HEK293T (cell line): Measurements from ENCODE around the gene MCRS1.

Experiments used
- CTCF ChIA-PET: fragments of 350-600 bp; formaldehyde crosslinking; extraction: SDS; loops from one replicate; lab custom pipeline; 2021; ENCODE audit warnings: antibody characterized with exemption, inconsistent platforms; lab: Yijun Ruan, JAX
- POLR2A ChIA-PET: fragments of 350-600 bp; formaldehyde crosslinking; extraction: SDS; loops from one replicate; lab custom pipeline; 2020; ENCODE audit warnings: antibody characterized with exemption, inconsistent platforms; lab: Yijun Ruan, JAX
- DNase-seq: peaks from one replicate; pipeline ENCODE4 v3.0.0; 2012; ENCODE audit warnings: mixed read lengths; ENCODE audit errors: extremely low spot score
- ARNT ChIP-seq: fragments of 450-650 bp; IDR thresholded peaks from 2 replicates; pipeline ENCODE4 v1.6.1; 2017; ENCODE audit warnings: mild to moderate bottlenecking
- BHLHE40 ChIP-seq: fragments of 450-650 bp; IDR thresholded peaks from 2 replicates; pipeline ENCODE4 v1.6.1; 2016; ENCODE audit warnings: mild to moderate bottlenecking, moderate library complexity, borderline replicate concordance
- CTBP1 ChIP-seq: fragments of 450-650 bp; IDR thresholded peaks from 2 replicates; pipeline ENCODE4 v1.6.1; 2016; ENCODE audit warnings: borderline replicate concordance
- ELF4 ChIP-seq: fragments of 450-650 bp; IDR thresholded peaks from 2 replicates; pipeline ENCODE4 v1.6.1; 2017; ENCODE audit warnings: antibody characterized with exemption
- FOXA1 ChIP-seq: fragments of 450-650 bp; IDR thresholded peaks from 2 replicates; pipeline ENCODE4 v1.6.1; 2016; ENCODE audit warnings: mild to moderate bottlenecking
- FOXK2 ChIP-seq: fragments of 450-650 bp; IDR thresholded peaks from 2 replicates; pipeline ENCODE4 v1.6.1; 2016; ENCODE audit warnings: mild to moderate bottlenecking
- FOXM1 ChIP-seq: fragments of 450-650 bp; IDR thresholded peaks from 2 replicates; pipeline ENCODE4 v1.6.1; 2017; ENCODE audit warnings: mild to moderate bottlenecking, borderline replicate concordance
- HDGF ChIP-seq: fragments of 450-650 bp; IDR thresholded peaks from 2 replicates; pipeline ENCODE4 v1.6.1; 2017; ENCODE audit warnings: antibody characterized with exemption, borderline replicate concordance
- L3MBTL2 ChIP-seq: fragments of 450-650 bp; conservative IDR thresholded peaks from 2 replicates; pipeline ENCODE4 v1.6.1; 2016; ENCODE audit warnings: mild to moderate bottlenecking
- LEF1 ChIP-seq: fragments of 450-650 bp; IDR thresholded peaks from 2 replicates; pipeline ENCODE4 v1.6.1; 2017; ENCODE audit warnings: mild to moderate bottlenecking, borderline replicate concordance
- NFRKB ChIP-seq: fragments of 450-650 bp; IDR thresholded peaks from 2 replicates; pipeline ENCODE4 v1.6.1; 2016; ENCODE audit warnings: mild to moderate bottlenecking, moderate library complexity
- SP1 ChIP-seq: fragments of 450-650 bp; IDR thresholded peaks from 2 replicates; pipeline ENCODE4 v1.6.1; 2017
- SUZ12 ChIP-seq: fragments of 450-650 bp; IDR thresholded peaks from 2 replicates; pipeline ENCODE4 v1.6.1; 2016; ENCODE audit warnings: mild to moderate bottlenecking
- TARDBP ChIP-seq: fragments of 450-650 bp; IDR thresholded peaks from 2 replicates; pipeline ENCODE4 v1.6.1; 2016
- ZNF384 ChIP-seq: fragments of 450-650 bp; IDR thresholded peaks from 2 replicates; pipeline ENCODE4 v1.6.1; 2016
- TF ChIP-seq, protein P1 (sequence below): fragments of 450-650 bp; IDR thresholded peaks from 2 replicates; pipeline ENCODE4 v1.6.1; 2016

Gene MCRS1

DNA sequence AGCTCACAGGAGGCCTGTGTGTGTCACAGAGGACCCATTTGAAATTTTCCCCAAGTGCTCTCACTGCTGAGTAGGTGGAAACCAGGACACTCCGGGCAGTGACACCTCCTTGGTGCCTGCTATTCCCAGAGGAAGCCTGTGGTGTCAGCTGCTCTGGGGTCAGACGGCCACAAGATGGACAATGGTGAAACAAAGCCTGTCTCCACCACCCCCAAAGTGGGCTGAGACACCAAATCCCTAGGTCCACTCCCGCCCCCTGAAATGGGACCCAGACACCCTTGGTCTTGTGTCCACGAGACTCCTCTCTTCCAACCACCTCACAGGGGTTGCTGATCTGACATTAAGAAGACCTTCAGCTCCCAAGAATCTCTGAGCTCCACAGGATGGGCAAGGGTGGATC, 22.1 kb downstream of the MCRS1 start:
- CTCF ChIA-PET = no interaction called here
- TF ChIP-seq CTBP1 (no peak), L3MBTL2 (no peak), FOXA1 (no peak), NFRKB (no peak), HDGF (no peak), SP1 (no peak), SUZ12 (no peak), BHLHE40 (no peak), ZNF384 (no peak), LEF1 (no peak), FOXK2 (no peak), TARDBP (no peak), ELF4 (no peak), ARNT (no peak)
- TF ChIP-seq, protein P1, sequence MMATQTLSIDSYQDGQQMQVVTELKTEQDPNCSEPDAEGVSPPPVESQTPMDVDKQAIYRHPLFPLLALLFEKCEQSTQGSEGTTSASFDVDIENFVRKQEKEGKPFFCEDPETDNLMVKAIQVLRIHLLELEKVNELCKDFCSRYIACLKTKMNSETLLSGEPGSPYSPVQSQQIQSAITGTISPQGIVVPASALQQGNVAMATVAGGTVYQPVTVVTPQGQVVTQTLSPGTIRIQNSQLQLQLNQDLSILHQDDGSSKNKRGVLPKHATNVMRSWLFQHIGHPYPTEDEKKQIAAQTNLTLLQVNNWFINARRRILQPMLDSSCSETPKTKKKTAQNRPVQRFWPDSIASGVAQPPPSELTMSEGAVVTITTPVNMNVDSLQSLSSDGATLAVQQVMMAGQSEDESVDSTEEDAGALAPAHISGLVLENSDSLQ = no peak
- POLR2A ChIA-PET = no interaction called here
- DNase-seq = no peak

DNA sequence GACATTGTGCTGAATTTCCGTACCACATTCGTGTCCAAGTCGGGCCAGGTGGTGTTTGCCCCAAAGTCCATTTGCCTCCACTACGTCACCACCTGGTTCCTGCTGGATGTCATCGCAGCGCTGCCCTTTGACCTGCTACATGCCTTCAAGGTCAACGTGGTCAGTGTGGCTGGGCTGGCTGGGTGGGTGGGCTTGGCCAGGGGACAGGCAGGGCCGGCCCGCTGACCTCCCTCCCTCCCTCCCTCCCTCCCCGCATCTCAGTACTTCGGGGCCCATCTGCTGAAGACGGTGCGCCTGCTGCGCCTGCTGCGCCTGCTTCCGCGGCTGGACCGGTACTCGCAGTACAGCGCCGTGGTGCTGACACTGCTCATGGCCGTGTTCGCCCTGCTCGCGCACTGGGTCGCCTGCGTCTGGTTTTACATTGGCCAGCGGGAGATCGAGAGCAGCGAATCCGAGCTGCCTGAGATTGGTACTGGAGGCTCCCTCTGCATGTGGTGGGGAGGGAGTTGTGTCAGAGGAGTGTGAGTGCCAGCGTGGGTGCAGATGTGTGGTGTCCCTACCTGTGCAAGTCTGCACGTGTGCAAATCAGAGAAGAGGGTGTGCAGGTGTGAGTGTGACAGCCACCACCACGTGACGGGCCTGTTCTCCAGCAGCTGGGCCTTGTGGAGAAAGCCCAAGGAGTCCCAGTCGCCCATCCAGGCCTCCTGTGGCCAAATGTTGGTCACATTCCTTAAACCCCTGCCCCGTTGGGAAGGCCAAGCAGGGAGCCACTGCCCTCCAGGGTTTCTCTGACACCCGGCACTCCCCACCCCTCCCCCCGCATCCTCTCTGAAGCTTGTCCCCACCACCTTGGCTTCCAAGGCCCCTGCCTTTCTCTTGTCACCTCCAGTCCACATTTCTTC, 23.8 kb downstream of the MCRS1 start:
- ChIA-PET CTCF (interaction anchor here (0.5 to 0.8 kb wide), 2 partner anchors 10 to 97 kb away, joined by 3 read pairs; no protein-coding TSS in a partner anchor), POLR2A (no interaction called here)
- TF ChIP-seq, protein P1 = no peak
- TF ChIP-seq TARDBP (no peak), NFRKB (no peak), SP1 (no peak), BHLHE40 (no peak), ZNF384 (no peak), L3MBTL2 (no peak), CTBP1 (no peak), ELF4 (no peak), HDGF (no peak)
- DNase-seq = no peak

DNA sequence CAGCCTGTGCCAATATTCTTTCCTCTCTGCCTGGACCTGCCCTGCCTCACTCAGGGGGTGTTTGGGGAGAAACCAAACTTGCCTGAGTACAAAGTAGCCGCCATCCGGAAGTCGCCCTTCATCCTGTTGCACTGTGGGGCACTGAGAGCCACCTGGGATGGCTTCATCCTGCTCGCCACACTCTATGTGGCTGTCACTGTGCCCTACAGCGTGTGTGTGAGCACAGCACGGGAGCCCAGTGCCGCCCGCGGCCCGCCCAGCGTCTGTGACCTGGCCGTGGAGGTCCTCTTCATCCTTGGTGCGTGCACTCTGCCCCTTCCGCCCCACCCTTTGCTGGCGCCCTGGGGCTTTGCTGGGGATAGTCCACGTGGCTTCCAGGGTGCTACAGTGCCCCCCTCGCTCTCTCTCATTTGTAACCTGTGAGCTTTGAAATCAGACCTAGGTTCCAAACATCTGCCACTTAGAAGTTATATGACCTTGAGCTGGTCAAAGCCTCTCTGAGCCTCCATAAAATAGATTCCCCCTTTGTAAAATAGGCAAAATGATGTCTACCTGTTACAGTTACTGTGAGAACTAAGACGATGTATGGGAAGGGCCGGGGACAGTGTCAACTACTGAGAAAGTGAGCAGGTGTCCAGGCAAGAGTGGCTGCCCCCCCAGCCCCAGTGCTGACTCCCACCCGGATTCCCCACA, 24.6 kb downstream of the MCRS1 start:
- POLR2A ChIA-PET = no interaction called here
- TF ChIP-seq SP1 (no peak), ZNF384 (no peak), FOXM1 (no peak), NFRKB (no peak), CTBP1 (no peak), FOXA1 (no peak), TARDBP (no peak), ARNT (no peak), LEF1 (no peak), BHLHE40 (no peak), SUZ12 (no peak), HDGF (no peak)
- TF ChIP-seq, protein P1 = no peak
- CTCF ChIA-PET = no interaction called here
- DNase-seq = no peak

DNA sequence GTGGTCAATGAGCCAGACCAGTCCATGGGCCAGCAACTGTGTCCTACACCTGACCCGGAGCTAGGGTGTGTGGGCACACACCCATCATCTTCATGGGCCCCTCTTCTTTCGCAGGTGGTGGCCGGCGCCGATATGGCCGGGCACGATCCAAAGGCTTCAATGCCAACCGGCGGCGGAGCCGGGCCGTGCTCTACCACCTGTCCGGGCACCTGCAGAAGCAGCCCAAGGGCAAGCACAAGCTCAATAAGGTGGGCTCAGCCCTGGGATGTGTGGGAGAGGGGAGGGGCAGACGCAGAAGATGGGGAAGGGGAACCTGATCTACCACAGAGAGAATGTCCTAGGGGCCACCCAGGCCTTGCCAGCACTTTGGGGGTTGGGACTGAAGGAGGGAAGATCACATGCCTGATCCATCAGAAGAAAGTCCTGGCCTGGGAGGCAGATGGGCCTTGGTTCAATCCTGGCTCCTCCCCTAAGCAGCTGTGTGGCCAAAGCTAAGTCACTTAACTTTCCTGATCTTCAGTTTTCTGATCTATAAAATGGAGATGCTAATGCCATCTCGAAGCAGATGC, 25.3 kb downstream of the MCRS1 start:
- TF ChIP-seq HDGF (no peak), FOXK2 (no peak), ARNT (no peak), SP1 (no peak), LEF1 (no peak), ZNF384 (no peak), FOXA1 (no peak), ELF4 (no peak), SUZ12 (no peak), BHLHE40 (no peak), FOXM1 (no peak), CTBP1 (no peak), L3MBTL2 (no peak), NFRKB (no peak)
- TF ChIP-seq, protein P1 = no peak
- no peak for DNase-seq
- ChIA-PET POLR2A (no interaction called here), CTCF (interaction anchor here (1.2 kb wide), 1 partner anchor 11 kb away, joined by 4 read pairs; no protein-coding TSS in a partner anchor)
